ENCODE data around the gene PCSK6. TPM values are rescaled to one million over a fixed set of nuclear protein-coding genes. Genes with fewer than 3 reads are reported as not detected.

PCSK6 gene
- total RNA-seq, 2 donors from 2014 or later, result 5.1 to 8.8 TPM

GRCh38 chr15:101449471-101450402 is 39.8 kb downstream of the PCSK6 start:
- Histone ChIP-seq H3K4me1 (ENCODE audit: control insufficient read depth in 1 of 2, low read depth in 2 of 2) (no peaks in the 10 kb centered on the region), H3K9me3 (no peaks in the 10 kb centered on the region), H3K36me3 (no peaks in the 10 kb centered on the region), H3K4me3 (no peak overlapping the region), H3K27me3 (replicated peaks; ENCODE audit: insufficient read depth) (no peaks in the 10 kb centered on the region), H3K27ac (no peak overlapping the region)
- DNase-seq (ENCODE audit: low spot score) (no peak), ATAC-seq (ENCODE audit: insufficient number of reproducible peaks, low FRiP score, low read depth) (no peak)
- TF ChIP-seq CTCF (IDR thresholded peaks at IDR 0.05), result no peak

- Histone ChIP-seq H3K4me1 (ENCODE audit: control insufficient read depth in 1 of 2, low read depth in 2 of 2) (no peaks in the 10 kb centered on the region), H3K27me3 (replicated peaks; ENCODE audit: insufficient read depth) (no peaks in the 10 kb centered on the region), H3K9me3 (no peaks in the 10 kb centered on the region), H3K4me3 (no peak overlapping the region), H3K27ac (no peak overlapping the region), H3K36me3 (no peaks in the 10 kb centered on the region)
- TF ChIP-seq CTCF (IDR thresholded peaks at IDR 0.05), result no peak
- ATAC-seq (ENCODE audit: insufficient number of reproducible peaks, low FRiP score, low read depth), result no peak
- DNase-seq (ENCODE audit: low spot score), result no peak
Measured at GRCh38 chr15:101448336-101448735, 41.2 kb downstream of the PCSK6 start.

GRCh38 chr15:101447561-101448071 is 41.9 kb downstream of the PCSK6 start:
- no peaks in the 10 kb centered on the region for H3K27me3 ChIP-seq (replicated peaks; ENCODE audit: insufficient read depth)
- no peak for ATAC-seq (ENCODE audit: insufficient number of reproducible peaks, low FRiP score, low read depth)
- H3K4me3 ChIP-seq, result no peak overlapping the region
- no peak overlapping the region for H3K27ac ChIP-seq
- no peak for TF ChIP-seq CTCF (IDR thresholded peaks at IDR 0.05)
- no peaks in the 10 kb centered on the region for H3K4me1 ChIP-seq (ENCODE audit: control insufficient read depth in 1 of 2, low read depth in 2 of 2)
- H3K36me3 ChIP-seq, result no peaks in the 10 kb centered on the region
- no peak for DNase-seq (ENCODE audit: low spot score)
- no peaks in the 10 kb centered on the region for H3K9me3 ChIP-seq

- DNase-seq (ENCODE audit: low spot score) (no peak), ATAC-seq (ENCODE audit: insufficient number of reproducible peaks, low FRiP score, low read depth) (no peak)
- H3K9me3 ChIP-seq, result no peaks in the 10 kb centered on the region
- H3K4me1 ChIP-seq (ENCODE audit: control insufficient read depth in 1 of 2, low read depth in 2 of 2), result no peaks in the 10 kb centered on the region
- H3K27me3 ChIP-seq (replicated peaks; ENCODE audit: insufficient read depth), result no peaks in the 10 kb centered on the region
- H3K27ac ChIP-seq, result no peak overlapping the region
- no peaks in the 10 kb centered on the region for H3K36me3 ChIP-seq
- H3K4me3 ChIP-seq, result no peak overlapping the region
- no peak for TF ChIP-seq CTCF (IDR thresholded peaks at IDR 0.05)
Measured at GRCh38 chr15:101447168-101447533, 42.4 kb downstream of the PCSK6 start.

GRCh38 chr15:101446518-101447167 is 42.9 kb downstream of the PCSK6 start:
- TF ChIP-seq CTCF (IDR thresholded peaks at IDR 0.05), result no peak
- no peak for ATAC-seq (ENCODE audit: insufficient number of reproducible peaks, low FRiP score, low read depth)

More at GRCh38 chr15:101446518-101447167, 42.9 kb downstream of the PCSK6 start:
- Histone ChIP-seq H3K27ac (no peak overlapping the region), H3K36me3 (no peaks in the 10 kb centered on the region), H3K9me3 (no peaks in the 10 kb centered on the region), H3K27me3 (replicated peaks; ENCODE audit: insufficient read depth) (no peaks in the 10 kb centered on the region), H3K4me3 (no peak overlapping the region), H3K4me1 (ENCODE audit: control insufficient read depth in 1 of 2, low read depth in 2 of 2) (no peaks in the 10 kb centered on the region)
- no peak for DNase-seq (ENCODE audit: low spot score)
